Stimulated activated CD4-positive, alpha-beta T cell treated with anti-CD3 and anti-CD28 coated beads, Interleukin-2, amount 100 ng/mL, for 24 hours (primary cell): ENCODE data around the gene ROBO2.

Experiments used
- DNase-seq, 2 donors: peaks; one replicate each; pipeline ENCODE4 v3.0.0-alpha.2; 2020

ROBO2 gene

DNA sequence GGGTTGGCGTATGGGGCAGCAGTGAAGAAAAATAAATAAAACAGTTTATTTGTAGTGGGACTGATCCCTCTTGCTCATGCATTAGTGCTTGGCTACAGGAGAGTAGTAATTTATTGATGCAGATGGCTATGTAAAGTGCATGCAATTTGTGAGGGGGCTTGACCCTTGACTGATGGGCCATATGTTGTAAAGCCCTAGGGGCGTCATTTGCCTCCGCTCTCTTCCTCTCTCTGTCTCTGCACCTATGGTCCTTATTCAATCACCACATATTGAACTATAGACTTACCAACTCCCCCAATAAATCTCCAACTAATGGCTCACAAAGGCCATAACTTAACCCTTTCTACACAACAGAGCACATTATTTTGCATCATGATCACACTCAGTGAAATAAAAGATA lies 227.7 kb downstream of the ROBO2 start:
- DNase-seq: no peak

DNA sequence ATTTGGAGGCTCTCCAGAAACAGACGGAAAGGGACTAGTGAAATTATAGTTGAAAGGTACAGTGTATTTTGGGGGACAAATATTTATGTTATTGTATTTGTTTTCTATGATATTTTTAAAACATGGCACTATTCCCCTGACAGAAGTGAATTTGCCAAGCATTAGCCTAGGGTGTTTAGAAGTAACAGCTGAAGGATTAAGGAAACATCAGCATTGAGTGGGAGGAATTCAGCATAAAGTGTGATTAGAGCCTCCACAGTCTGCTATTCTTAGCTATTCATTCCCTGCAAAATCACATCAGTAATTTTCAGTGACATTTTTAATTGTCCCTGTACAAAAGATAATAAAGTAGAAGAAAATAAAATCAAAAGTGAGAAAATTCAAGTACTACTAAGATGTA lies 231.4 kb downstream of the ROBO2 start:
- DNase-seq: no peak

GRCh38 chr3:77271711-77272110 lies 231.8 kb downstream of the ROBO2 start:
- no peak for DNase-seq

DNA sequence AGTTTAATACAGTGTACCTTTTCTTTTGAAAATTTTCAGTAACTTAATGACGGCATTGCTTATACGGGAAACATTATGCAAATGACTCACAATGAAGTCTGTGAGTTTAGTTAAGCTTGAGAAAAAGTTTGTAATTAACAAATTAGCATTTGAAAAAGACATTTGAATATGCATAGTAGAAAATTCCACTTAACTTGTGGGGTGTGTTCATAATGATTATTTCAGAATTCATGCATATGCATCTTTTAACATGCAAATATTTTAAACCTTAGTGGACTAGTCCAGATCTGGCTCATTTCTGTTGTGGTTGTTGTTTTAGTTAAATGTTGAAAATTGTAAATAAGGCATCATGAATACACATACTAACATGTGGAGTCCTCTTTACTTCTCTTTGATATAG lies 239.4 kb downstream of the ROBO2 start:
- no peak for DNase-seq

DNA sequence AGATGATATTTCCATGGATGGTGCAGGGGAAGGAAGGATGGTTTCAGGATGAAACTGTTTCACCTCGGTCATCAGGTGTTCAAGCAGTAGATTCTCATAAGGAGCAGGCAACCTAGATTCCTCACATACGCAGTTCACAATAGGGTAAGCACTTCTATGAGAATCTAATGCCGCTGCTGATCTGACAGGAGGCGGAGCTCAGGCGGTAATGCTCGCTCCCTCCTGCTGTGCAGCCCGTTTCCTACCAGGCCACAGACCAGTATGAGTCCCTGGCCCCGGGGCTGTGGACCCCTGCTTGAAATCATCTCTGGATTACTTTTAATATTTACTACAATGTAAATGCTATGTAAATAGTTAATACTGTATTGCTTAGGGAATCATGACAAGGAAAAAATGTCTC lies 241.8 kb downstream of the ROBO2 start:
- DNase-seq: no peak

- DNase-seq: no peak
These were observed 243.2 kb downstream of the ROBO2 start for GRCh38 chr3:77283108-77283507.

GRCh38 chr3:77288348-77288747 lies 248.4 kb downstream of the ROBO2 start:
- no peak for DNase-seq

DNA sequence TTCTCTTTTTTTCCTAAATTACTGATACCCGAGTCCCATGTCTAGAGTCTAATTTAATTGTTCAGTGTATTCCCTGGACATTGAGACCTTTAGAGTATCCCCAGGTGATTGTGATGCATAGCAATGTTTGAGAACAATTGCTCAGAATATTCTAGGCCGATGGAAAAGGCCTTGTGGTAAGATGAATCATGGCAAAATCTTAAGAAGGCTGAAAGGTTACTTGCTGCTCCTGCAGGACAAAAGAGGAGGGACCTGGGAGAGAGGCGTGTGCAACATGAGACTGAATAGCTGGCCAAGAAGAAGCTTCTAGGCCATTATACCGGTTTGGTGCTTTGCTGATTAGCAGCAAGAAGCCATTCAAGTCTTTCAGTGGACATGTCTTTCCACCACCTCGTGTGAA lies 256.6 kb downstream of the ROBO2 start:
- no peak for DNase-seq

- no peak for DNase-seq
These were observed 258.5 kb downstream of the ROBO2 start for GRCh38 chr3:77298417-77298816.

GRCh38 chr3:77303955-77304699 lies 264.2 kb downstream of the ROBO2 start:
- DNase-seq: no peak

DNA sequence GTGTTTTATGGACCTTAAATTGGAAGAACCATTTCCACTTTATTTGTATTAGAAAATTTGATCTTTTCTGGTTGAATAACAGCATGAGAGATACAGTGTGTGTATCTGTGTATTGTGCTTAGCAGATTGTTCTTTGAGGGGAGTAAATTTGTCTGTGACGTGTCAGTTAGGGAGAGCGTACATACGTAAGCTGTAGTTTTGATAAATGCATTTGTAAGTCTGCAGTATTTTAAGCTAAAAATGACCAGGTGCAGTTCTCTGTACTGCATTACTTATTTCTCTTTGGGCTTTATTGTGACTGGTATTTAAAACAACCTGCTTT lies 264.8 kb downstream of the ROBO2 start:
- no peak for DNase-seq

DNA sequence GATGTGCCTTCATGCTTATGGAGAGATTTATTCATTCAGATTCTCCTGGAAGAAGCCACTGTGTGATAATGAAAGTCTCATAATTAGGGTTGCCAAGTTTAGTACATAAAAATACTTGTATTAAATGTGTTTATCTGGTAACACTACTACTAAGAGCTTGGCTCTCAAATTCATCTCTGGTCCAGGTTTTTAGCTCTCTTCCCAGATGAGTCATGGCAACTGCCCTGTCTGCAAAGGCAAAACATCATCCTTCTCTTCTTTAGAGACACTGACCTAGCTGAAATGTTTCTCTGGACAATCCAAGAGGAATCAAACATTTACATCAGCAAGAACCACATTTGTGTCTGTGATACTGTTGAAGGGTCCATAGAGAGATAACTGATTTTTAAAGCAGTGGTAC lies 269.6 kb downstream of the ROBO2 start:
- DNase-seq: no peak

DNA sequence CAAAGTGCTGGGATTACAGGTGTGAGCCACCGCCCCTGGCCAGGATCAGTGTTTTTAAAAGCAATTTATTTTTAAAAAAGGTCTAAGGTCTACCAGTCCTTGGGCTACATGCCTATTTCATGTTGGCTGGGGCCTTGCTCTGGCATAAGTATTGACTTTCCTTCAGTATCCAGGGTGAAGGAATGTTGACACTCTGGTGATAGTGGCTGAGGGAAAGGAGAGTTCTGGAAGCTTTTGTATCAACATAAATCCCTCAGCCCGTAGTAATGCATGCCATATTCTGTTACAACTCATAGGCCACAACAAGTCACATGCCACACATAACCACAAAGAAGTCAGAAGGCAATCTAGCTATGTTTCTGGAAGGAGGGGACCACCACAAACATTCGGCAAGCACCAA lies 273.9 kb downstream of the ROBO2 start:
- DNase-seq: no peak

- DNase-seq: no peak
These were observed 279.8 kb downstream of the ROBO2 start for GRCh38 chr3:77319711-77320110.

DNA sequence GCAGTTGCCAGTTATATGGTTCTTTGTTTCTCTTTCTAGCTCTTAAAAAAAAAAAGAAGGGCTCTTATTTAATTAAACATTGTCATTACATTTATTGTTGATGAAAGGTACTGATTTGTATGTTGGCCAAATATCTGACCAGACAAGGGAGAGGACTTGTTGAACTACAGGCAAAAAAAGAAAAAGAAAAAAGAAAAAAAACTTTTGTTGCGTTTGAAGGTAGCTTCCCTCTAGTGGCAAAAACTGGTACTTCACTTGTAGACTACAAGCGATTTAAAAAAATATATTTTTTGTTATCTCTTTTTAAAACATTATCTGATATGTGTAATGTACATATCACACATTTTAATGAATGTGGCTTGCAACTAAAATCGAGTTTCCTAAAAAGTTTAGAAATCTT lies 280.6 kb downstream of the ROBO2 start:
- no peak for DNase-seq

- DNase-seq: no peak
These were observed 281.7 kb downstream of the ROBO2 start for GRCh38 chr3:77321646-77322045.

- DNase-seq: no peak
These were observed 283.7 kb downstream of the ROBO2 start for GRCh38 chr3:77323626-77324025.

GRCh38 chr3:77324105-77324504 lies 284.2 kb downstream of the ROBO2 start:
- DNase-seq: no peak

DNA sequence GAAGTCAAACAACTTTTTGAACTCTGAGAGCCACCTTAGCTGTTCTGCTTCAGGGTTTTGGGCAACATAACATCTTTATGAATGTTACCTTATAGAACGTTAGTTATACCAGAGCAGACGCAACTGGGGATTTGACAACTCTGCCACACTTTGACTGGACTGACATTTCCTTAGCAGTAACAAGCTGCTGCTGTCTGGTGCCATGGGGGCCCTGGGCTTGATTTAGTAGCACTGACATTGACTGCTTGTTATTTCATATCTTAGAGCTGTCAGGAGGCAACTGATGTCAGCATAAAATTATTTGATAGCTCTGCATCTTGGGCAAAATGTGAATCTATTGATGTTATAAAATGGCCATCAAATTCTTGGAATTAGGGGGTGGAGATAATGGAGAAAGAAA lies 285.4 kb downstream of the ROBO2 start:
- no peak for DNase-seq

GRCh38 chr3:77325702-77326101 lies 285.8 kb downstream of the ROBO2 start:
- no peak for DNase-seq

GRCh38 chr3:77326586-77326985 lies 286.7 kb downstream of the ROBO2 start:
- DNase-seq: no peak

- DNase-seq: no peak
These were observed 288.8 kb downstream of the ROBO2 start for GRCh38 chr3:77328690-77329089.

DNA sequence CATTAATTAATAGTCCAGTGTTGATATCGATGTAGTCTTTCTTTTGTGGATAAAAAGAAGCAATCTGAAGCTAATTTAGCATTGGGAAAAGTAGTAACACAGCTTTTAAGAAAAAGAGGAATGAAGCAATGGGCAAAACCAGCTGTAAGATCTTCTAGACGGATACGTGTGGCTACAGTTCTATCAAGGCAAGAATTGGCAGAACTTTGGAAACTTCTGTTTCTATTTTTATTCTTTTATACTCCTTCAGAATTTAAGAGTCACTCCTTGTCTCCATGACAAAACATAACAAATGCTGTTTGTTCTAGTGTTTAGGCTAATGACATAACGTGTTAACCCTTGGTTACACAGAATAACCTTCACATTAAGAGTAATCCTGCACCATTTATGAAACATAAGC lies 289.2 kb downstream of the ROBO2 start:
- no peak for DNase-seq

DNA sequence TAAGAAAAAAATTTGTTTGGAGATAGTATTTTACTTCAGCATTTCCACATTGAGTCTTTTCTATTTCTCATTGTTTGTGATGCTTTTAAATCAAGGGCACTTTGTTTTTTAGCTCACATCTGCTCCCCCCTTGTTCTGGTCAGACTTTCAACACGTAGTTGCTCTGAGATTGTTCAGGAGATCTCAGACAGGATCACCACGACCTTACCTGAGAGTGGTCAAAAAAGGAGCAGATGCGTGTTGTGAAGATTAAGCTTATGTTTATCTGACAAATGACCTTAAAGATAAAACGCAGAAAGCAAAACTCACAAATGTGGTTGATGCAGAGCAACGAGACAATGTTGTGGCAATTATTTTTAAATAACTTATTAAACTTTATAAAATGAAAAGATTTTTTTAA lies 298.3 kb downstream of the ROBO2 start:
- DNase-seq: no peak

GRCh38 chr3:77342027-77342426 lies 302.1 kb downstream of the ROBO2 start:
- no peak for DNase-seq

DNA sequence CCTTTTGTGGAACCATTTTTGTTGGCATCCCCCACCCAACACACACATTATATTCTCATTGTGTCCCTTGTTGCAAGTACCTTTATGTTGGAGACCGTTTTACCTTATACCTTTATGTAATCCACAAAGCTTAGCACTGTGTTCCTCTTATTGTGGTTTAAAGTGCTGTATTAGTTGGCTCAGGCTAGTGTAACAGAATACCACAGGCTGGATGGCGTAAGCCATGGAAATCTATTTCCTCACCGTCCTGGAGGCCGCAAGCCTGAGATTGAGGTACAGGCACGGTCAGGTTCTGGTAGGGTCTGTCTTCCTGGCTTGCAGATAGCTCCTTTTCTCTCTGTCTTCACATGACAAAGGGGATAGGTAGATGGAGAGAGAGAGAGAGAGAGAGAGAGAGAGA lies 302.8 kb downstream of the ROBO2 start:
- no peak for DNase-seq
